NOMO-1 (cell line): ENCODE measurements around the gene CCDC86.
"Not testable (repeated sequence)": the region's sequence is repeated elsewhere in the genome, so short reads cannot be mapped to it uniquely, and the experiment has no call there.

Experiments
- DNase-seq, 2 experiments: peaks; one replicate each; lab custom pipeline; 2025; ENCODE audit not compliant: unreplicated experiment in 2 of 2; lab: John Stamatoyannopoulos, UW

CCDC86 gene

DNA sequence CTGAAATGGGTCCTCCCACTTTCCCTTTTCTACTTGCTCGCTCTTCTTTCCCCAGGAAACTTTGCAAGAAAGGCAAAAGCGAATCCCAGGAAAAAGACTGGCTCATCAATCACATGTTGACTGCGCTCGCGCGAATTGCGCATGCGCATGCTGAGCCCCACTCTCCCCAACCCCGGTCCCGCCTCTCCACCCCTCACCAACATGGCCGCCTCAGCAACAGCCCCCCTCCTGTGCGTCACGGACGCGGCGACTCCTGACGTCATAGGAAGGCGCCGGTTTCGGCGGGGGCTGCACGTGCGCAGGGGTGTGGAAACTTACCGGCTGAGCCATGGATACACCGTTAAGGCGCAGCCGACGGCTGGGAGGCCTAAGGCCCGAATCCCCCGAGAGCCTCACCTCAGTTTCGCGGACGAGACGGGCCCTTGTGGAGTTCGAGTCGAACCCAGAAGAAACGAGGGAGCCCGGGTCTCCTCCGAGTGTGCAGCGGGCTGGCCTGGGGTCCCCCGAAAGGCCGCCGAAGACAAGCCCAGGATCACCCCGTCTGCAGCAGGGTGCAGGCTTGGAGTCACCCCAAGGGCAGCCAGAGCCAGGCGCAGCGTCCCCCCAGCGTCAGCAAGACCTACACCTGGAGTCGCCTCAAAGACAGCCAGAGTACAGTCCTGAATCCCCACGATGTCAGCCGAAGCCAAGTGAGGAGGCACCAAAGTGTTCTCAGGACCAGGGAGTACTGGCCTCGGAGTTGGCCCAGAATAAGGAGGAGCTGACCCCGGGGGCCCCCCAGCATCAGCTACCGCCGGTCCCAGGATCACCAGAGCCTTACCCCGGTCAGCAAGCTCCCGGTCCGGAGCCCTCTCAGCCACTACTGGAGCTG lies at the start of gene CCDC86:
Gene CCDC86 (plus strand): TSS at position 317 of the 871 bp plus-strand sequence. CDS start 12 bp downstream, at position 329.
- peak; percentile 85 to 91 for DNase-seq

DNA sequence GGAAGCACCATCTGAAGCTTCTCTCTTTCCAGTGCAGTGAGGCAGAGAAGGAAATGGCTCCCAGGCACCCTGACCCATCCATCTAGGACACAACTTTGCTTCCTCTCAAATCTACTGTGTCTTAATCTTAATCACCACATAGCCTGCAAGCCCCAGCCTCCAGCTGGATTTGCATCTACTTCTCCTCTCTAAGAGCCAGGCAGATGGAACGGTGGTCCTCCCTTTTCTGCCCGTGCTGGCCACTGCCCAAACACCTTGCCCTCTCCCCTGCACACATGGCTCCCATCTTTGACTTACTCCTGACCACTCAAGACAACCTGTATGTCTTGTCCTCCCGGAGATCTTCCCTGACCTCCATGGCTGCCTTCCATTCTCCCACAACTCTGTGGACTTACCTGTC lies 49.4 kb upstream of the CCDC86 start:
- no peak for DNase-seq

GRCh38 chr11:60795291-60795690 lies 46.6 kb upstream of the CCDC86 start:
- no peak for DNase-seq

DNA sequence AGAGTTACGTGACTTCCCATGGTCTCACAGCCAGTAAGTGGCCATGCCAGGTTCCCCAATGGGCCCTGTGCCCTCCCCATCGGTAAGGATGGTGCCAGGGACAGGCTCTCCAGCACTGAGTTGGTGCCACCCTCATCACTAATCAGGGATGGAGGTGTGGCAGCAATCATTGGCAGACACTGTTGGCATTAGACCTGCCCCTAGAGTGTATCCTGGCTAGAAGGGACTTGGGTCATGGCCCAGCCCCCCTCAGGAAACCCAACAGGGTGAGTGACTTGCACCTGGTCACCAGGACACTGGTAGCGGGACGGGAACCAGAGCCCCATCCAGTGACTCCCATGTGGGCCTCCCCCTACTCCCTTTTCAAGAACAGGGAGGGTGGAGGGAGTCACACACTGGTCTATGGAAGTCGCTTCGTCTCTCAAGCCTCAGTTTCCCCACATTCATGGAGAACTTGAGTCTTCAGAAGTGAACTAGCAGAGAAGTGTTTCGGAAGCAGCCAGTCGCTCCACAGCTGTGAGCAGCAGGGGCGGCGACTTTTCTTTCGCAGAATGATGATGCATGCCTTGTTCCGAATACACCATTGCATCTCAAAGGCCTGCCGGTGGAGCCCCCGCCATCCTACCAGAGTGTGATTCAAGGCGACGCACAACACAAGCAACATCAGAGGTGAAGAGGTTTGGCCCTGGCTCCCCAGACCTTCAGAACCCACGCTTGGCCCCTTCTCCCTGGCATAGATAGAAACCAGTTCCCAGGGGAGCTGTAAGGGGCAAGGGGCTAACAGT lies 43.9 kb upstream of the CCDC86 start:
- DNase-seq = no peak

DNA sequence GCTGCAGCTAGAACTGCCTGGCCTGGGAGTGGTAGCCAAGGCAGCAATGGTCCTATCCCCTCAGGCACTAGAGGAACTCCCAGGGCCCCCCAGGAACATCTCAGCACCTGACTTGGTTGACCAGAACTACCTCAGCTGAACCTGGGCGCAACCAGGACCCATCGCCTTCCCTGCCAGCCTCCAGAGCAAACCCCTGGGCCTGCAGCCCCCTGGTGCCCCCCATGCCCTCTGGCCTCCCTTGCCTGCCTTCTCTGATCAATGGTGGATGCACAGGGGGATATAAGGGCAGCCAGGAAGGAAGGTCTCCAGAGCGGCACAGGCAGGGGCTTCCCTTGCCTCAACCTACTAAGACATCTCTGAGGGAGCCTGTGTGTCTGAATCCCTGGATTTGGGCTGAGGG lies 43.3 kb upstream of the CCDC86 start:
- no peak for DNase-seq

DNA sequence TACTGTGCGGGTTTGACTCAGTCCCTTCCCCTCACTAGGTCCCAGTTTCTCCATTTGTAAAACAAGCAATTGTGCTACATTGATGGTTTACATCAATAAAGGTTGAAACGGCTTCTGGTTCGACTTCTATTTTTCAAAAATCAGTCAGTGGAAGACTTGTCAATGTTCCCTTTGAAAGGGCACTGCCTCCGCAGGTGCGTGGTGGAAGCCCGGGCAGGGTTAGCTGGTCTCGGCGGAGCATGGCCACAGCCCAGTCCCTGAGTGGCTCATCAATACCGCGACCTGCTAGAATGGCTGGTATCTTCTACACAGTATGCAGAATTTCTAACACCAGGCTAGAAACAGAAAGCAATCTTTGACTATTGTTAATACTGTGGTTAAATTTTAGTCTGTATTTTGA lies 40.7 kb upstream of the CCDC86 start:
- DNase-seq = no peak

DNA sequence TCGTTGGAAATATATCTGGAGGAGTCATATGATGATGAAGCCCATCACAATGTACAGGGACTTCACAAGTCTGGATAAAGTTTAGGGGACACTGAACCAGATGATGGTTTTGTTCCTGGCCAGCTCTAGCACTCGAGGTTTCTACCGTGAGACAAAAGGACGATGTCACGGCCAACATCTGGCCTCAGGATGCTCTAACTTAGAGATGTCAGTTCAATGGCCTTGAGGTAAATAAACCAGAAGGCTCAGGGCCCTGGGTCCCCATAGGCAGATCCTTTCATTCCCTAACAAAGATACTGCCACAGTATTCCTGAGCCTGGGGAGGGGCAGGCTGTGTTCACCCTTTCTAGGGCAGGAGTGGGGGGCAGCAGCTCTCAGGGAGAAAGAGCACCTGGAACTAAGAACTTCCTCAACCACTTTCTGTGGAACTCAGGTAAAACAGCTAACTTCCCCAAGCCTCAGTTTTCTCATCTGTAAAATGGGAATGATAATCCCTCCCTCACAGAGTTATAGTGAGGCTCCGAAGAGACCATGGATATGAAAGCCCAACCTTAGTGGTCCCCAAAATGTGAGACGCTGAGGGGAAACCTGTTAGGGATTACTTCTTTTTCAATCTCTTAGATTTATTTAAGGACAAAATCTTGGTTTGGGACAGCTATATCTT lies 38.5 kb upstream of the CCDC86 start:
- no peak for DNase-seq

GRCh38 chr11:60809249-60809648 lies 32.7 kb upstream of the CCDC86 start:
- no peak for DNase-seq

DNA sequence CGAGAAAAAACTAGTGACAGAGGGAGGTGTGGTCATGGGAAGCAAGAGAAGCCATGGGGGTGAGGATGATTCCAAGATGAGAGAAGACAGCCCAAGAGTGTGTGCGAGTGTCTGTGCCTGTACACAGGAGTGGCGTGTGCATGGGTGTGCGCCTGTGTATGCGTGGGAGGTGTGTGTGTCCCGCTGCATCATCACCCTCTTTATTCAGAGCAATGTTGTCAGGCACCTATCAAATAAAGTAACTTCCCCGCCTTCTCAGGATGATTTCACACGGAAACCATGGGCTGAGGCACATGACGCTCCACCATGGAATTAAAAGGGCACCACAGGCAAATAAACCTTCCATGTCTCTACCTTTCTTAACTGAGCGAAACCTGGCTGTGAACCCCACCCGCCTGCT lies 32.2 kb upstream of the CCDC86 start:
- no peak for DNase-seq

DNA sequence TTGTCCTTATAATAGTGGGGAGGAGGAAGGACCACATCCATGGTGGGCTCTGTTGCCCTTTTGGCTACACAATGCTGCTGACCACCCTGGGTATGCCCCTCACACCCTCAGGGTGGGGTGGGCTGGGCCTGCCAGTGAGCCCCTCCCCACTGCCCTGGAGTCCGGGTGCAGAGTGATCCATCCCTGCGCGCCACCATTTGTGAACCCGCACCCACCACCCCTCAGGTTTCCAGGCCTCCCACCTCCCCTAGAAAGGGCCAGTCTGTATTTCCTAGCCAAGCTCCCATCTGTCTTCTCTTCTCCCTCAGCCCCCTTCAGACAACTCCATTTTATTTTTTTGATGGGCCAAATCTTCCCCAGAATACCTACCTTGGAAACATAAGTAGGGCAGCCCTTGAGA lies 31.8 kb upstream of the CCDC86 start:
- no peak for DNase-seq

DNA sequence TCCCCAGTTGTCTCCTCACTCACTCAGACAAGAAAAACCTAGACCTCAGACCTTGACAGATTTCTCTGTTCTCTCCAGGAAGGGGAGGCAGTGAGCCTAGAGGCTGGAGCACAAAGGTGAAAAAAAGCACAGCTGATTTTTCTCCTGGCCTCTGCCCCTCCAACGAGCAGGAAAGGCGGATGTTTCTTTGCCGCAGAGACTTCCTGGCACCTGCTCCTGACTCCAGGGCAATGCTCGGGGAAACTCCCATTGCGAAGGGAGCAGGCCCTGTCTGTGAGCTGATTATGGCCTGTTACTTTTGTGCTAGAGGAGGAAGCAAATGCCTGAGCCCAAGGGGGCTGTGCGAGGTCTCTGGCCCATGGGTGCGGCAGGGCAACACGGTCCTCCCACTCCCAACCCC lies 31.3 kb upstream of the CCDC86 start:
- no peak for DNase-seq

DNA sequence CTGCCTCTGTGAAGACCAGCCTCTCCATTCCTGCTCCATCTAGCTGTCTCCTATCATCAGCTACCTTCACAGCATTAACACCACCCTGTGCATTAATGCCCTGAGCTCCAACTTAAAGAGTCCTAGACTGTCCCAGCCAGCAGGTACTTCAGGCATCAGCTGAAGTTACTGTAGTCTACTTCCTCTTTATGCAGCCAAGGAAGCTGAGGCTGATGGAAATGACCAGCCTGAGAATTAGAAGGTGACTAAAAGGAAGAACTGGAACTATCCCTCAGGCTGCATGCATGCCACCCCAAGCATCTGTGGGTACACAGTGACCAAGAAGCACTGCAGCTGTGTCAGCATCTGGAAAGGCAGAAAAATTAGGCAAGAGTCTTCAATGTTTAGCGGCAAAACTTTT lies 28.6 kb upstream of the CCDC86 start:
- peak in 1 of 2 experiments; percentile 12 for DNase-seq

DNA sequence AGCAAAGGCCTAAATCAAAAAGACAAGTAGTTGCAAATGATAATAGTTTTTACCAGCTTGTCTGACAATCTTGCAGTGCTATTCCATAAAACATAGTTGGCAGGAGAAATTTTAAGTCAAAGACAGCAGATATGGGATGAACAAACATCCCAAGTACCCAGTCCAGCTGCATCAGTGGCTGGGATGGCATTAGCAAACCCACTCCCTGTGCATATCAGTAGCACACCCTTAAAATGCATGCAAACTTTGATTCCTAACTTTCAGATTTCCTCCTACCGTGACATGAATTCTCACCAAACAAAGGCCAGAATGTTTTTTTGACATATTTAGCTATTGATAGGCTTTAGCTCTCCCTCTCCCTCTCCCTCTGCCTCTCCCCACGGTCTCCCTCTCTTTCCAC lies 27.8 kb upstream of the CCDC86 start:
- no peak for DNase-seq

DNA sequence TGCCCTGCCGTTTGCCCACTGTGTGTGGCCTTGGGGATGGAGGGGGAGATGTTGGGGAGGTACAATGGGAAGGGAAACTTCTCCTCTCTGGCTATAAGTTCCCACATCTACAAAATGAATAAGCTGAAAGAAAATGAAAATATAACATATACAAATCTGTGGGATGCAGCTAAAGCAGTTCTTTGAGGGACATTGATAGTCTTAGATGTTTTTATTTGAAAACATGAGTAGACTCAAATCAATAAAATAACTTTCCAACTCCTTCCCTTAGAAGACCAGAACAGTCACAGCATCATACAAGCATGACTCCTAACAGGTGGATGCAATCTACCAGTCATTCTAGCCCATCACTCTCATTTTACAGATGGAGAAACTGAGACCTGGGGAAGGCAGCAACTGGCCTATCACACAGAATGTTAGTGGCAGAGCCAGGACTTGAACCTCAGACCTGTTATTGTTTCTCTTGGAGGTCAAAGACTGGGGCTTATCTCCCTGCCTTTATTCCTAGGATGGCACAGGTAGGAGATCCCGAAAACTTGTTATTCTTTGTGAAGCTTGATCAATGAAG lies 25.2 kb upstream of the CCDC86 start:
- no peak for DNase-seq

GRCh38 chr11:60818057-60818456 lies 23.9 kb upstream of the CCDC86 start:
- DNase-seq = no peak

DNA sequence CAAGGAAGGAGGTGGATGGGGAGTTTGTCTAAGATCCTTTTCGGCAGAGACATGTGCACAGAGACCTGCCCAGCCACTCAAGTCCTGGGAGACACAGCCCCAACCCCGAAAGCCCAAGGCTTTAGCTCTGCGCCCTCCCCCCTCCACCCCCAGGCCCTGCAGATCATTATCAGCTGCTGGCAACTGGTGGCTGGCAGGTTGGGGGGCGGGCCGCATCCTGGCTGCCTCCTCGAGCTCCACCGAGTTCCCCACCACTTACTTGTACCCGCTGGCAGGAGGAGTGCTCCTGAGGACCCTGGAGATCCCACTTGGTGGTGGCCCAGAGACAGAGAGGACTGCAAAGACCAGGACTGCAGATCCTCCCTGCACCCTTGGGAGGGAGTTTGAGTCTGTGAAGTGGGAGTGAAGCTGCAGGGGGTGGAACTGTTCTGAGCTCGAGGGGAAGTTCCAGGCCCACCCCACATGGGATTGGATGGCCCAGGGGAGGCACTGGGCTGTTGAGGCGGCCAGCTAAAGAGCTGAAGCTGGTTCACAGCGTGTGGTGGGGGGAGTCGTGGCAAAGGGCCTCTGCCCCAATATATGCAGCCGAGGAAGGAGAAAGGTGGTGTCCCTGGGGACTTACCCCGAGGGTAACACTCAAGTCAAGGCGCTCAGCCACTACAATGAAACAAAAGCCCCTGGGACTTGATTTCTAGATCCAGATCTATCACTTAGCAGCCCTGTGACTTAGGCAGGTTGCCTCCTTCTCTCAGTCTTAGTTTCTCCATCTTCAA lies 19.9 kb upstream of the CCDC86 start:
- DNase-seq = no peak

DNA sequence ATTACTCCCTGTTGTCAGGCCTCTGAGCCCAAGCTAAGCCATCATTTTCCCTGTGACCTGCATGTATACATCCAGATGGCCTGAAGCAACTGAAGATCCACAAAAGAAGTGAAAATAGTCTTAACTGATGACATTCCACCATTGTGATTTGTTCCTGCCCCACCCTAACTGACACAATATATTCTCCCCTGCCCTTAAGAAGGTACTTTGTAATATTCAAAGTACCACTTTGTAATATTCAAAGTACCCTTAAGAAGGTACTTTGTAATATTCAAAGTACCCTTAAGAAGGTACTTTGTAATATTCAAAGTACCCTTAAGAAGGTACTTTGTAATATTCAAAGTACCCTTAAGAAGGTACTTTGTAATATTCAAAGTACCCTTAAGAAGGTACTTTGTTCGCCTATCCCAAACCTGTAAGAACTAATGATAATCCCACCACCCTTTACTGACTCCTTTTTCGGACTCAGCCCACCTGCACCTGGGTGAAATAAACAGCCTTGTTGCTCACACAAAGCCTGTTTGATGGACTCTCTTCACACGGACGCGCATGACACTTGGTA lies 18.1 kb upstream of the CCDC86 start:
- not testable (repeated sequence) for DNase-seq

- DNase-seq = no peak
Measured at GRCh38 chr11:60825118-60825517, 16.8 kb upstream of the CCDC86 start.

DNA sequence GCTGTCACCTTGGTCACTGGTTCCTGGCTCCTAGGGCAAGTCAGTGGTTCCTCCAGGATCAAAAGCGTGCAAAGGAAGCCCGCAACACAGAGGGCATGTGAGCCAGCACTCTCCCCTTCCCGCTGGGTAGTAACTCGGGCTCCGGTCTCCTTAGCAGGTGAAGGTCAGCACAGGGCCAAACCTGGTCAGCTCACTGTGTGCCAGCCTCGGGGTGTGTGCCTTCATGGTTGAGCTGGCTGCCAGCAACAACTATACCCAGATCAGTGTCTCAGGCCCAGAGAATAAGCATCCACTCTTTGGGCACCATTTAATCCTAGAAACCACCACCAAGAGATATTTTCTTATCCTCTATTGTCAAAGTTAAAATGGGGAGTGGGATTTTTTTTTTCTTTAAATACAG lies 16.1 kb upstream of the CCDC86 start:
- no peak for DNase-seq
